Prostate gland (tissue), 2 donors: ENCODE results near the gene NUTF2. TPM values are rescaled to one million over a fixed set of nuclear protein-coding genes. Genes with fewer than 3 reads are reported as not detected.

ENCODE experiments used
- DNase-seq: peaks from one replicate; pipeline ENCODE4 v3.0.0-alpha.2; 2019; ENCODE audit warnings: low spot score
- H3K27ac ChIP-seq, 2 donors: fragments of 200-600 bp; sonication (generic); 2 replicates each; pipeline ENCODE4 v1.5.1; 2017 to 2019
- H3K27me3 ChIP-seq: fragments of 200-600 bp; sonication (generic); replicated peaks from 2 replicates; pipeline ENCODE4 v1.5.1; 2019; ENCODE audit not compliant: insufficient read depth
- H3K36me3 ChIP-seq, 2 donors: fragments of 200-600 bp; sonication (generic); 1 replicate in 1 of 2; 2 replicates in 1 of 2; pipeline versions ENCODE4 v1.5.1 to v1.8.1; 2017 to 2019
- H3K4me1 ChIP-seq: fragments of 200-600 bp; sonication (generic); replicated peaks from 2 replicates; pipeline ENCODE4 v1.5.1; 2019
- H3K4me3 ChIP-seq, 2 donors: fragments of 200-600 bp; sonication (generic); 2 replicates each; pipeline ENCODE4 v1.5.1; 2017 to 2019
- H3K9me3 ChIP-seq: fragments of 200-600 bp; sonication (generic); 2 replicates; pipeline ENCODE4 v1.5.1; 2017
- POLR2A ChIP-seq: fragments of 450-650 bp; IDR thresholded peaks from one replicate; pipeline ENCODE4 v1.6.1; 2016; ENCODE audit warnings: antibody characterized with exemption, mild to moderate bottlenecking
- POLR2AphosphoS5 ChIP-seq: sonication (generic); formaldehyde crosslinking; IDR thresholded peaks from one replicate; pipeline ENCODE4 v1.6.1; 2017; ENCODE audit warnings: antibody characterized with exemption
- WGBS: methylation state at CpG from one replicate; pipeline ENCODE4 v1.1.5; 2018; 5-methylcytosine and 5-hydroxymethylcytosine counted together
- intact Hi-C: fragments of 100-400 bp; cut with DNase I; formaldehyde crosslinking; loops from one replicate; pipeline ENCODE4 v1.14.2; 2022
- total RNA-seq, 2 donors: library from RNA; depleted of rRNA; stranded (reverse); fragments of >200 nt; gene quantifications; one replicate each; pipeline ENCODE4 v1.1.0, GENCODE V29; 2016
- TF ChIP-seq, protein P1 (sequence below), 4 experiments: fragments of 200-600 bp in 2 of 4; fragments of 450-650 bp in 2 of 4; sonication (generic) in 2 of 4; IDR thresholded peaks; 1 replicate in 3 of 4; 2 replicates in 1 of 4; pipeline ENCODE4 v1.5.1; 2016 to 2019; ENCODE audit warnings: antibody characterized with exemption in 4 of 4, mild to moderate bottlenecking in 2 of 4, moderate library complexity in 2 of 4

The NUTF2 gene
- total RNA-seq, 2 donors from 2014 or later = 61.5 to 234 TPM

DNA sequence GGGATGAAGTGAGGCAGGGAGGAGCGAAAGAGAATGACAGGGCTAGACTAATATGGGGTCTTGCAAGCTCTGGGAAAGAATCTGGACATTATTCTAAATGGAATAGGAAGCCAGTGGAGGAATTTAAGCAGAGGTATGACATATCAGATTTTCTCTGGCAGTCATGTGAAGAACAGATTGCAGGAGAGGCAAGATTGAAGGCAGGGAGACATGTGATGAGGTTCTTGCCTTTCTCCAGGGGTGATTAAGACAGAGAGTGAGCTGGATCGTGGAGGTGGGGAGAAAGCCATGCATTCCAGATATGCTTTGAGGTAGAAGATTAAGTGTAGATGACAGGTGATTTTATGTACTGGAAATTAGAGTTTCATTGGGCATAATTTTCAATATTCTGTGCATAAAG, 8.9 kb upstream of the NUTF2 start:
- Histone ChIP-seq H3K4me1 (peaks cover 2% of the 10 kb centered on the region), H3K27ac (no peak overlapping the region), H3K36me3 (no peaks in the 10 kb centered on the region), H3K27me3 (no peaks in the 10 kb centered on the region), H3K4me3 (no peak overlapping the region), H3K9me3 (no peaks in the 10 kb centered on the region)
- intact Hi-C loops = no loop called here
- DNase-seq = no peak
- TF ChIP-seq POLR2A = no peak
- TF ChIP-seq POLR2AphosphoS5 = no peak
- TF ChIP-seq, protein P1, sequence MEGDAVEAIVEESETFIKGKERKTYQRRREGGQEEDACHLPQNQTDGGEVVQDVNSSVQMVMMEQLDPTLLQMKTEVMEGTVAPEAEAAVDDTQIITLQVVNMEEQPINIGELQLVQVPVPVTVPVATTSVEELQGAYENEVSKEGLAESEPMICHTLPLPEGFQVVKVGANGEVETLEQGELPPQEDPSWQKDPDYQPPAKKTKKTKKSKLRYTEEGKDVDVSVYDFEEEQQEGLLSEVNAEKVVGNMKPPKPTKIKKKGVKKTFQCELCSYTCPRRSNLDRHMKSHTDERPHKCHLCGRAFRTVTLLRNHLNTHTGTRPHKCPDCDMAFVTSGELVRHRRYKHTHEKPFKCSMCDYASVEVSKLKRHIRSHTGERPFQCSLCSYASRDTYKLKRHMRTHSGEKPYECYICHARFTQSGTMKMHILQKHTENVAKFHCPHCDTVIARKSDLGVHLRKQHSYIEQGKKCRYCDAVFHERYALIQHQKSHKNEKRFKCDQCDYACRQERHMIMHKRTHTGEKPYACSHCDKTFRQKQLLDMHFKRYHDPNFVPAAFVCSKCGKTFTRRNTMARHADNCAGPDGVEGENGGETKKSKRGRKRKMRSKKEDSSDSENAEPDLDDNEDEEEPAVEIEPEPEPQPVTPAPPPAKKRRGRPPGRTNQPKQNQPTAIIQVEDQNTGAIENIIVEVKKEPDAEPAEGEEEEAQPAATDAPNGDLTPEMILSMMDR (IDR thresholded peaks at IDR 0.05) = no peak
- 85% methylated on average over 2 of the region's 2 CpGs for WGBS

DNA sequence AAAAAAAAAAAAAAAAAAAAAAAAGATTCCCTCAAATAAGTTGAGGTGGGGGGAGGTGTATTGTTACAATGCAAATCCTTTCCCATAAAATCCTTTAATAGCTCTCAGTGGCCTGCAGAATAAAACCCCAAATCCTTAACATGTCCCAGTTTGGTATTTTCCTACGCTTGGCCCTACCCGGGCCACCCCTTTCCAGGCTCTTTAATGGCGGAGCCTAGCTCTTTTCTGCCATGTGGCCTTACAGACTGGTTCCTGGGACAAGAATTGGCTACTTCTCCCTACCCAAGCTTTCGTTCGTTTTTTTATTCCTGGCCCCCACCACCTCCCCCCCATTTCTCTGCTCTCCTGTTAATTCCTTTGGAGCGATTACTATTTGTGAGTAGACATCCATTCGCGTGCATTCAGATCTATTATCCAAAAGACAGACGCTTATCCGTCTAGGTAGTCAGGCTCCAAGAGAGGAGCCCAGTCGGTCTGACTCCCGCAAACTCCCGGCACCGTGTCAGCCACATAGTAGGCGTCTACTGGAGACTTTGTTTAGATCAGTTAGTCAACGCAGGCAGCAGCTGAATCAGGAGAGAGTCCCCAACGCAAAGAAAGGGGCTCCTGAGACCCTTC, 5.4 kb upstream of the NUTF2 start:
- Histone ChIP-seq H3K27ac (peak overlapping the region; percentile 100), H3K9me3 (no peaks in the 10 kb centered on the region), H3K36me3 (no peaks in the 10 kb centered on the region), H3K4me3 (peak overlapping the region; percentile 86 to 91), H3K27me3 (no peaks in the 10 kb centered on the region), H3K4me1 (peaks cover 15% of the 10 kb centered on the region)
- no peak for DNase-seq
- intact Hi-C loops = loop anchor here (5.0 kb wide), 1 partner anchor 179 kb away; the partner anchor contains the start of genes ACD and PARD6A
- WGBS = 47% methylated on average over 17 of the region's 17 CpGs
- TF ChIP-seq POLR2A = no peak
- TF ChIP-seq, protein P1 (IDR thresholded peaks at IDR 0.05) = no peak
- TF ChIP-seq POLR2AphosphoS5 = no peak

DNA sequence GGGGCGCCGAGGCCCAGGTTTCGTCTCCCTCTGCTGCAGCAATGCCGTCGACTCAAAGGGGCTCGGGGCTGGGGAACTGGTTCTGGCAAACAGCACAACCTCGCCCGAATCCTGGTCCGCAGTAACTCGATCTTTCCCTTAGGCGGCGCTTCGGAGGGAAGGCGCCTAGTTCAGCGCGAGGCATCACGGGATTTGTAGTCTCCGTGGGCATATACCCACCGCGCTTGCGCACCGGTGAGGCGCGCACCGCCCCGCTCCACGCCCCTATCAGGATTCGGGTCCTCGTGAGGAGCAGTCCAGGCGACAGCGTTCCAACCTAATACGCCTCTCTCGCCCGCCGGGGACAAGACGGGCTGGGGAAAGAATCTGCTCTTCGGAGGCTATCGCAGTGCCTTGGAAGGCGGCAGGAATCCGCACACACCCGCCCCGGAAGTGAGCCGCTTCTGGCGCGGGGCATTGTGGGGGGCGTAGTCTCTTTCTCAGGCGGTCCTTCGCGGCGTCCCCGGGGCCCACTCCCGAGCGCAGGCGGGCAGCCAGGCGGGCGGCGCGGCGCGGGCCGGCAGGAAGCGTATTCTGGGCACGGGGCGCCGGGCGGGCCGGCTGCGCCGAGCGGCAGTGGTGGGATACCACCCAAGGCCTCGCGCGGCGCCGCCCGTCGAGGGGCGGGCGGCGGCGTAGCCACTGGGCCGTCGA, 4.8 kb upstream of the NUTF2 start, which contains the start of gene THAP11:
Gene THAP11, plus strand, starts transcription at position 505 of the 693 bp plus-strand sequence. CDS start 235 bp downstream, outside the sequence.
- under 1% methylated on average over 68 of the region's 83 CpGs for WGBS
- Histone ChIP-seq H3K27me3 (no peaks in the 10 kb centered on the region), H3K27ac (peak within 1 kb of the TSS; percentile 100), H3K4me3 (peak within 1 kb of the TSS; percentile 86 to 91), H3K4me1 (peaks cover 15% of the 10 kb centered on the region), H3K36me3 (no peaks in the 10 kb centered on the region), H3K9me3 (no peaks in the 10 kb centered on the region)
- intact Hi-C loops = loop anchor here (5.0 kb wide), 1 partner anchor 180 kb away; the partner anchor contains the start of genes ACD and PARD6A
- no peak for TF ChIP-seq POLR2A
- TF ChIP-seq, protein P1 (IDR thresholded peaks at IDR 0.05) = peak; percentile 82 to 98 (median 90)
- TF ChIP-seq POLR2AphosphoS5 = peak; percentile 92
- DNase-seq = peak; percentile 94

DNA sequence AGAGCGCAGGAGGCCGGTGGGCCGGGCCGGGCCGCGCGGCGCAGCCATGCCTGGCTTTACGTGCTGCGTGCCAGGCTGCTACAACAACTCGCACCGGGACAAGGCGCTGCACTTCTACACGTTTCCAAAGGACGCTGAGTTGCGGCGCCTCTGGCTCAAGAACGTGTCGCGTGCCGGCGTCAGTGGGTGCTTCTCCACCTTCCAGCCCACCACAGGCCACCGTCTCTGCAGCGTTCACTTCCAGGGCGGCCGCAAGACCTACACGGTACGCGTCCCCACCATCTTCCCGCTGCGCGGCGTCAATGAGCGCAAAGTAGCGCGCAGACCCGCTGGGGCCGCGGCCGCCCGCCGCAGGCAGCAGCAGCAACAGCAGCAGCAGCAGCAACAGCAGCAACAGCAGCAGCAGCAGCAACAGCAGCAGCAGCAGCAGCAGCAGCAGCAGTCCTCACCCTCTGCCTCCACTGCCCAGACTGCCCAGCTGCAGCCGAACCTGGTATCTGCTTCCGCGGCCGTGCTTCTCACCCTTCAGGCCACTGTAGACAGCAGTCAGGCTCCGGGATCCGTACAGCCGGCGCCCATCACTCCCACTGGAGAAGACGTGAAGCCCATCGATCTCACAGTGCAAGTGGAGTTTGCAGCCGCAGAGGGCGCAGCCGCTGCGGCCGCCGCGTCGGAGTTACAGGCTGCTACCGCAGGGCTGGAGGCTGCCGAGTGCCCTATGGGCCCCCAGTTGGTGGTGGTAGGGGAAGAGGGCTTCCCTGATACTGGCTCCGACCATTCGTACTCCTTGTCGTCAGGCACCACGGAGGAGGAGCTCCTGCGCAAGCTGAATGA, 4.0 kb upstream of the NUTF2 start:
- Histone ChIP-seq H3K4me1 (peaks cover 15% of the 10 kb centered on the region), H3K9me3 (no peaks in the 10 kb centered on the region), H3K36me3 (no peaks in the 10 kb centered on the region), H3K27ac (peak overlapping the region; percentile 100), H3K4me3 (peak overlapping the region; percentile 86 to 91), H3K27me3 (no peaks in the 10 kb centered on the region)
- peak; percentile 26 for DNase-seq
- WGBS = under 1% methylated on average over 39 of the region's 67 CpGs
- TF ChIP-seq, protein P1 (IDR thresholded peaks at IDR 0.05) = no peak
- TF ChIP-seq POLR2AphosphoS5 (peak; percentile 12), POLR2A (no peak)
- intact Hi-C loops = loop anchor here (5.0 kb wide), 1 partner anchor 180 kb away; the partner anchor contains the start of genes ACD and PARD6A
